HG03060 (cell line): ENCODE results near the gene IKZF4.
"Not testable (repeated sequence)": the region's sequence is repeated elsewhere in the genome, so short reads cannot be mapped to it uniquely, and the experiment has no call there.

Source experiments
- ATAC-seq: cut with Tn5 transposase; IDR thresholded peaks from one replicate; pipeline ENCODE4 v1.9.1; 2021; ENCODE audit warnings: low read depth, moderate number of reproducible peaks; ENCODE audit not compliant: unreplicated experiment

IKZF4 gene

GRCh38 chr12:56037161-56037560, 16.3 kb downstream of the IKZF4 start:
- ATAC-seq = no peak

DNA sequence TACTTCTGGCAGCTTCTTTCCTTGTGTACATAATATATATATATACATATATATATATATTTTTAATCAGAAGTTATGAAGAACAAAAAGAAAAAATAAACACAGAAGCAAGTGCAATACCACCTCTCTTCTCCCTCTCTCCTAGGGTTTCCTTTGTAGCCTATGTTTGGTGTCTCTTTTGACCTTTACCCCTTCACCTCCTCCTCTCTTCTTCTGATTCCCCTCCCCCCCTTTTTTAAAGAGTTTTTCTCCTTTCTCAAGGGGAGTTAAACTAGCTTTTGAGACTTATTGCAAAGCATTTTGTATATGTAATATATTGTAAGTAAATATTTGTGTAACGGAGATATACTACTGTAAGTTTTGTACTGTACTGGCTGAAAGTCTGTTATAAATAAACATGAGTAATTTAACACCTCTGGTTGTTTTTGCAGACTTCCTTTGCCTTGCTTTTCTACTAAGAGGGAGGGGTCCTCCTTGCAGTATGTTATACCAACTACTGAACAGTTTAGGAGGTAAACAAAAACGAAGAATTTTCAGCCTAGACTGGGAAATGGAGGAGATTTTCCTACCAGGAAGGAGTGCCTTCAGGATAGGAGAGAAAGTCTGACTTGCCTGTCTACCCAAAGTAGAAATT, 17.3 kb downstream of the IKZF4 start:
- no peak for ATAC-seq

- ATAC-seq = no peak
These were observed 19.3 kb downstream of the IKZF4 start for GRCh38 chr12:56040151-56040550.

DNA sequence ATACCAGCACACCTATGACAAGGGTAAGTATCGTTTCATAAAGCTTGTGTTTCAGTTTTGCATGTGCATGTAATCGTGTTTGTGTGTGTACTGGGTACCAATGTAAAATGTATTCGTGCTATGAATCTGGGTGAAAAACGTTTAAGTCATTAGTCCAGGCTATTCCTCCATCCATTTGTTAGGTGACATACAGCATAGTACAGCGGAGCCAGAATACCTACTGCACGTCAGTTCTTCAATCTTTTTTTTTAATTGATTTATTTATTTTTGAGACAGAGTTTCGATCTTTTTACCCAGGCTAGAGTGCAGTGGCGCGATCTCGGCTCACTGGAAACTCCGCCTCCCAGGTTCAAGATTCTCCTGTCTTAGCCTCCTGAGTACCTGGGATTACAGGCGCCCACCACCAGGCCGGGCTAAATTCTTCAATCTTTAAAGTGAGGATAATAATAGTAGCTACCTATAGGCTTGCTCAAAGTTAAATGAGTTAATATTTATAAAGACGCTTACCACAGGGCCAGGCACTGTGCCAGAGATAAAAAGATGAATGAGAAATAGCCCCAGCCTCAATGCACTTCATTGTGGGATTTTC, 20.2 kb downstream of the IKZF4 start:
- peak; percentile 11 for ATAC-seq

DNA sequence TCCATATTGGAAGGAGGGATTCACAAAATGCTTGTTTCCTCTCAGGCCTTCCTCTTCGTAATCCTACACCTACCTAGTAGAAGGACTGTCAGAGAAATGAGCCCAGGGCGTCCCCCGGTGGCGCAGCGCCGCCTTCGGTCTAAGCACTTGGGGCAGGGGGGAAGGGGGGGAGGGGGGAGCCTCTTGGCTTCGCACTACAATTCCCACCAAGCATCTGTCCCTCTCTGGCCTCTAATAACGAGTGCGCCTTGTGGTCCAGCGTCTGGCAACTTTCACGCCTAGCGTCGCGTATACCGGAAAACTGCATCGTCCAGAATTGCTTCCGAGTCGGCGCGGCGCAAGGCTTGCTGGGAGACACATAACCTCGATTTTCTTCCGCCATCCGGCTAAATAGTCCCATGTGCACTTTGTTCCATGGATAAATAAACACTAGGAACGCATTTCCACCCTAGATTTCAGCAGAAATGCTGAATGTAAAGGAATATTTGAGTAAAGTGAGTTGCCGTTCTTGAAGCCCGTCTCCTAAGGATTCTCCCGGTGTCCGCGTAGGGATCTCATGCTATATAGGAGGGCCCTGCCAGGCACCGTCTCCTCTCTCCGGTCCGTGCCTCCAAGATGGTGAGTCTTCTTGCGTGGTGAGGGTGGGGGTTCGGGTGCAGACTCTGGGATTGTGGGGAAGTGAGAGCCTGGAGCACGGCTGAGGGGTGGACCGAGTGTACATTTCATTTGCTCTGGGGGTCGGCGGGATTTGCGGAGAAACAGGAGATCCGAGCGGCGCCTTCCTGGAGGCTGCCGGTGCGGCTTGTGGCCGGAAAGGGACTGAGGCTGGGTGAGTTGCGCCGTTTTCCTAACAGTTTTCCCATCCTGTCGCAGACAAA, 20.9 kb downstream of the IKZF4 start, which contains the start of gene RPS26:
RPS26 (plus strand) TSS at position 367 of the 878 bp plus-strand sequence; CDS start at position 616, 249 bp downstream.
- peak; percentile 88 for ATAC-seq

DNA sequence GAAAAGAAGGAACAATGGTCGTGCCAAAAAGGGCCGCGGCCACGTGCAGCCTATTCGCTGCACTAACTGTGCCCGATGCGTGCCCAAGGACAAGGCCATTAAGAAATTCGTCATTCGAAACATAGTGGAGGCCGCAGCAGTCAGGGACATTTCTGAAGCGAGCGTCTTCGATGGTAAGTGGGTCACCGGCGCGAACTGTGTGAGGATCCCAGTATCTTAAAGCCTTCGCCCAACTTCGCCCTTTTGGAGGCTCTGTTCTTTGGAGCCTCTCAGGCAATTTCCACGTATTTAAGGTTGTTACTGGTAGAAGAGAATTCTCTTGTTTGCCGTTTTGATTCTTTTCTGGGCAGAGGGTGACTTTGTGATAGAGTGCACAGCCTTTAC, 21.6 kb downstream of the IKZF4 start:
- not testable (repeated sequence) for ATAC-seq

DNA sequence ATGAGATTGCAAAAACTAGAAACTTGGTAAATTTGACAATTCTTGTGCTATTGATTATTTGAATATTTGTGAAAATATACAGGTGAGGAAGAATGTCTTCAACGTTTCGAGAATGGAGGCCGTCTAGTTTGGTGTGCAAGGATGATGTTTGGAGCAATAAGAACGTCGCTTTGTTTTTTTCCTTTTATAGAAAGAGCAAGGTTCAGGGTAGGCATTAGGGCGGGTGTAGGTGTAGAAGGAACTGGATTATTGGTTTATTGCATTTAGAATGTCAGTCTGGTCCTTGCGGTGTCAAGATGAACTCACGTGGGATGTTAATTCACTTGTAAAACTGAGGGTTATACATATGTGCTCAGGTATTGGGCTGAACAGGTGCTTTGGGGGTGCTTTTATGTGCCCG, 22.0 kb downstream of the IKZF4 start:
- ATAC-seq = no peak

GRCh38 chr12:56046027-56046780, 25.4 kb downstream of the IKZF4 start:
- no peak for ATAC-seq

DNA sequence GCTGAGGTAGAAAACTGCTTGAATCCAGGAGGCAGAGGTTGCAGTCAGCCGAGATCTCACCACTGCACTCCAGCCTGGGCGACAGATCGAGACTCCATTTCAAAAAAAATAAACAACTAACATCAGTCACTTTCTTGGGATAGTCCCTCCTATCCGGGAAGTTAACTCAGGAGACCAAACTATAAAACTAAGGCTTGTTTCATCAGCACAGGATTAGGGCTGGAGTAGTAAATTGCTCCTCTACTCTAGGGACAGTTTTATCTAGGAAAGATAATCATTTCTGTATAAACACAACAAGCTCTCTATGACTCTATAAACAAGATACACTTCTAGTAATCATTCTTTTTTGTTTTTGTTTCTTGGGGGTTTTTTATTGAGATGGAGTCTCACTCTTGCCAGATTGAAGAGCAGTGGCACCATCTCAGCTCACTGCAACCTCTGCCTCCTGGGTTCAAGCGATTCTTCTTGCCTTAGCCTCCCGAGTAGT, 32.6 kb downstream of the IKZF4 start:
- ATAC-seq = no peak

- ATAC-seq = not testable (repeated sequence)
These were observed 39.1 kb downstream of the IKZF4 start for GRCh38 chr12:56059964-56060363.

- ATAC-seq = no peak
These were observed 41.1 kb downstream of the IKZF4 start for GRCh38 chr12:56061982-56062381.

DNA sequence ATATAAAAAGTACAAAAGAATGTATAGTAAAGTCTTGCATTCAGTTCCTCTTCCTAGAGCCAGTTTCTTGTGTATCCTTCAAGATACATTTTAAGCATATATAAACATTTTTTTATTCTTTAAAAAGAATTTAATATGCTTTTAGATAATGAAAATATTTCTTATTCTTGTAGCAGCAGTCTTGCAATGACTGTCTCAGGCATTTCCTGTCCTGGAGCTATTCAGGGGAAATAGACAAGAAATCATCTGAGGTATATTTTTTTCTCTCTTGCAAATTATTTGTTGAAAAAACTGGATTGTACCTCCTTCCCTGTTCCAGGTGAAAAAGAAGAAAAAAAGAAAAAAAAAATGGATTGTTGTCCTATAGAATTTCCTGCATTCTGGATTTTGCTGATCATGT, 42.2 kb downstream of the IKZF4 start:
- ATAC-seq = no peak

DNA sequence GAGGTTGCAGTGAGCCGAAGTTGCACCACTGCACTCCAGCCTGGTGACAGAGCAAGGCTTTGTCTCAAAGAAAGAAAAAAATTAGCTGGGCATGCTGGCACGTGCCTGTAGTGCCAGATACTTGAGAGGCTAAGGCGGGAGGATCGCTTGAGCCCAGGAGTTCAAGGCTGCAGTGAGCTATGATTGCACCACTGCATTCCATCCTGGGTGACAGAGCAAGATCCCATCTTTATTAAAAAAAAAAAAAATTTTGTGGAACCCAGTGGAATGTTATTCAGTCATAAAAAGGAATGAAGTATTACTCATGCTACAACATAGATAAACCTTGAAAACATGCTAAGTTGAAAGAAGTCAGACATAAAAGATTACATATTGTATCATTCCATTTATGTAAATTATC, 50.8 kb downstream of the IKZF4 start:
- ATAC-seq = no peak

- no peak for ATAC-seq
These were observed 53.6 kb downstream of the IKZF4 start for GRCh38 chr12:56074396-56074795.

DNA sequence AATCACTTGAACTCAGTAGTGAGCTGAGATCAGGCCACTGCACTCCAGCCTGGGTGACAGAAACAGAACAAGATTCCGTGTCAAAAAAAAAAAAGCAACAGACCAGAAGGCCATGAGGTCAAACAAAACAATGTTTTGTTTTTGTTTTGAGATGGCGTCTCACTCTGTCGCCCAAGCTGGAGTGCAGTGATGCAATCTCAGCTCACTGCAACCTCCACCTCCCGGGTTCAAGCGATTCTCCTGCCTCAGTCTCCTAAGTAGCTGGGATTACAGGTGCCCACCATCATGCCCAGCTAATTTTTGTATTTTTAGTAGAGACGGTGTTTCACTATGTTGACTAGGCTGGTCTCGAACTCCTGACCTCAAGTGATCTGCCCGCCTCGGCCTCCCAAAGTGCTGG, 57.1 kb downstream of the IKZF4 start:
- ATAC-seq = not testable (repeated sequence)

DNA sequence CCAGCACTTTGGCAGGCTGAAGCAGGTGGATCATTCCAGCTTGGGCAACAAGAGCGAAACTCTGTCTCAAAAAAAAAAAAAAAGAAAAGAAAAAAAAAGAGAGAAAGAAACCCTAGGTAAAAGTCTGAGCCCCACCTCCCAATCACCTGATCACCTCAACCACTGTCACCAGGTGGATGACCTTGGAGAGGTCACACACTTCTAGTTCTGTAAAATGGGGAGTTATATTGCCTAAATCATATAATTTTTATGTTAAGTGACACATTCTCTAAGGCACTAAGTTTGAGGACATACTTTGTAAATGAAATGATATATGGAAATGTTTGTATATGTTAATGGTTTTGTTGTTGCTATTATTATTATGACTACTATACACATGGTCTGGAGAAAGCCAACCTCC, 57.6 kb downstream of the IKZF4 start:
- ATAC-seq = no peak

- ATAC-seq = no peak
These were observed 58.3 kb downstream of the IKZF4 start for GRCh38 chr12:56078931-56079722.

- no peak for ATAC-seq
These were observed 59.1 kb downstream of the IKZF4 start, which contains the start of gene ERBB3 for GRCh38 chr12:56079723-56080555. ERBB3 (plus strand) TSS chr12:56080165; CDS start chr12:56080301, 136 bp downstream.
